ENCODE data around the gene GOLIM4. TPM values are rescaled to one million over a fixed set of nuclear protein-coding genes. Genes with fewer than 3 reads are reported as not detected.

The GOLIM4 gene
- total RNA-seq, 1 experiment from 2014 or later, result 24.6 TPM

DNA sequence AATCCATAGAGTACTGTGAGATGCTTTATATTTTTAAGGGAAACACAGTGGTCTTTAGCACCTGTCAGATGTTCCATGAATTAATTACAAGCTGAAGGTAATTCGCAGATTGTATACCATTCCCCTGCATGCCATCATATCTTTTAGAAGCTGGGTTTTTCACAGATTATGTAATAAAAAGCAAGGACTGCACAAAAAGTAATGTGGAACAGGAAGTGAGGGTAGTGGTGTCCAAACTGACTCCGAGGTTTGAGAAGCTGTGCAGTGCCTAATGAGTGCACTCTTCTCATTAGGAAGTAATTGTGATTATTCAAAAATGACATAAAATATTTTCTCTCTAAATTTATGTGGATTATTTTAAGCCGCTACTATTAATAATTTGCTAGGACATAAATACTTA lies 123.2 kb downstream of the GOLIM4 start:
- no peak overlapping the region for H3K4me3 Mint-ChIP-seq
- DNase-seq, result no peak
- no peaks in the 10 kb centered on the region for H3K4me1 Mint-ChIP-seq
- no peaks in the 10 kb centered on the region for H3K9me3 Mint-ChIP-seq
- Histone ChIP-seq H2BK20ac (ENCODE audit: low read depth, low read length, poor library complexity, severe bottlenecking) (no peak overlapping the region), H3K4me1 (ENCODE audit: insufficient read depth, low read length) (no peaks in the 10 kb centered on the region), H3K79me2 (ENCODE audit: insufficient read depth, low read length) (no peaks in the 10 kb centered on the region), H2BK15ac (ENCODE audit: low read depth, low read length) (no peak overlapping the region), H2AK5ac (ENCODE audit: insufficient read length, low read length) (no peak overlapping the region), H2BK120ac (ENCODE audit: low read depth, low read length, poor library complexity, severe bottlenecking) (no peak overlapping the region), H3K9me3 (ENCODE audit: control insufficient read depth, low read depth, low read length) (no peaks in the 10 kb centered on the region), H3K27me3 (ENCODE audit: insufficient read depth, low read length) (no peaks in the 10 kb centered on the region), H3K56ac (ENCODE audit: insufficient read length, low read depth, low read length) (no peak overlapping the region), H3K14ac (ENCODE audit: insufficient read depth, low read length) (no peak overlapping the region), H2AFZ (ENCODE audit: low read length) (no peak overlapping the region), H3K18ac (ENCODE audit: insufficient read length, low read depth, low read length) (no peak overlapping the region), H4K8ac (replicated peaks; ENCODE audit: insufficient read length, low read depth, low read length) (no peak overlapping the region), H3K4me2 (ENCODE audit: insufficient read depth, insufficient read length, low read length) (no peak overlapping the region), H3K79me1 (ENCODE audit: insufficient read depth, low read depth, low read length, poor library complexity, severe bottlenecking) (no peaks in the 10 kb centered on the region), H3K9ac (ENCODE audit: extremely low read depth, insufficient read length, low read length) (no peak overlapping the region), H3K23ac (ENCODE audit: insufficient read length, low read depth, low read length) (no peak overlapping the region), H3K27ac (ENCODE audit: insufficient read length, low read depth, low read length) (no peak overlapping the region), H4K20me1 (ENCODE audit: control insufficient read depth, insufficient read depth, insufficient read length) (no peaks in the 10 kb centered on the region), H3K23me2 (ENCODE audit: insufficient read length, low read depth, low read length, poor library complexity, severe bottlenecking) (no peaks in the 10 kb centered on the region), H4K91ac (ENCODE audit: insufficient read length, low read depth, low read length) (no peak overlapping the region), H4K5ac (ENCODE audit: insufficient read length, low read depth, low read length) (no peak overlapping the region), H2BK12ac (ENCODE audit: insufficient read length, low read depth, low read length) (no peak overlapping the region), H2BK5ac (ENCODE audit: insufficient read length, low read length) (no peak overlapping the region), H3T11ph (ENCODE audit: low read length) (no peak overlapping the region), H3K4ac (ENCODE audit: low read depth, low read length) (no peak overlapping the region)
- TF ChIP-seq, protein P1, sequence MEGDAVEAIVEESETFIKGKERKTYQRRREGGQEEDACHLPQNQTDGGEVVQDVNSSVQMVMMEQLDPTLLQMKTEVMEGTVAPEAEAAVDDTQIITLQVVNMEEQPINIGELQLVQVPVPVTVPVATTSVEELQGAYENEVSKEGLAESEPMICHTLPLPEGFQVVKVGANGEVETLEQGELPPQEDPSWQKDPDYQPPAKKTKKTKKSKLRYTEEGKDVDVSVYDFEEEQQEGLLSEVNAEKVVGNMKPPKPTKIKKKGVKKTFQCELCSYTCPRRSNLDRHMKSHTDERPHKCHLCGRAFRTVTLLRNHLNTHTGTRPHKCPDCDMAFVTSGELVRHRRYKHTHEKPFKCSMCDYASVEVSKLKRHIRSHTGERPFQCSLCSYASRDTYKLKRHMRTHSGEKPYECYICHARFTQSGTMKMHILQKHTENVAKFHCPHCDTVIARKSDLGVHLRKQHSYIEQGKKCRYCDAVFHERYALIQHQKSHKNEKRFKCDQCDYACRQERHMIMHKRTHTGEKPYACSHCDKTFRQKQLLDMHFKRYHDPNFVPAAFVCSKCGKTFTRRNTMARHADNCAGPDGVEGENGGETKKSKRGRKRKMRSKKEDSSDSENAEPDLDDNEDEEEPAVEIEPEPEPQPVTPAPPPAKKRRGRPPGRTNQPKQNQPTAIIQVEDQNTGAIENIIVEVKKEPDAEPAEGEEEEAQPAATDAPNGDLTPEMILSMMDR (conservative IDR thresholded peaks at IDR 0.05), result no peak
- no CpG with 5 or more reads among the region's 3 CpGs for WGBS (ENCODE audit: extremely low coverage, insufficient read length, low lambda C conversion rate)
- H3K27ac Mint-ChIP-seq, result no peak overlapping the region
- H3K27me3 Mint-ChIP-seq (ENCODE audit: low read depth), result no peaks in the 10 kb centered on the region
- H3K36me3 Mint-ChIP-seq (ENCODE audit: insufficient read depth in 1 of 3, low read depth in 3 of 3), result no peaks in the 10 kb centered on the region
